ENCODE results near the gene PYGB. TPM values are rescaled to one million over a fixed set of nuclear protein-coding genes. Genes with fewer than 3 reads are reported as not detected.
A peak's percentile ranks its signal among the peaks of the same experiment; 100 is the strongest.

PYGB gene
- total RNA-seq, 1 donor from 2014 or later = 61.1 TPM

- TF ChIP-seq, protein P1, sequence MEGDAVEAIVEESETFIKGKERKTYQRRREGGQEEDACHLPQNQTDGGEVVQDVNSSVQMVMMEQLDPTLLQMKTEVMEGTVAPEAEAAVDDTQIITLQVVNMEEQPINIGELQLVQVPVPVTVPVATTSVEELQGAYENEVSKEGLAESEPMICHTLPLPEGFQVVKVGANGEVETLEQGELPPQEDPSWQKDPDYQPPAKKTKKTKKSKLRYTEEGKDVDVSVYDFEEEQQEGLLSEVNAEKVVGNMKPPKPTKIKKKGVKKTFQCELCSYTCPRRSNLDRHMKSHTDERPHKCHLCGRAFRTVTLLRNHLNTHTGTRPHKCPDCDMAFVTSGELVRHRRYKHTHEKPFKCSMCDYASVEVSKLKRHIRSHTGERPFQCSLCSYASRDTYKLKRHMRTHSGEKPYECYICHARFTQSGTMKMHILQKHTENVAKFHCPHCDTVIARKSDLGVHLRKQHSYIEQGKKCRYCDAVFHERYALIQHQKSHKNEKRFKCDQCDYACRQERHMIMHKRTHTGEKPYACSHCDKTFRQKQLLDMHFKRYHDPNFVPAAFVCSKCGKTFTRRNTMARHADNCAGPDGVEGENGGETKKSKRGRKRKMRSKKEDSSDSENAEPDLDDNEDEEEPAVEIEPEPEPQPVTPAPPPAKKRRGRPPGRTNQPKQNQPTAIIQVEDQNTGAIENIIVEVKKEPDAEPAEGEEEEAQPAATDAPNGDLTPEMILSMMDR (IDR thresholded peaks at IDR 0.05) = no peak
- peaks cover 2% of the 10 kb centered on the region for H3K36me3 ChIP-seq
- no peaks in the 10 kb centered on the region for H3K9me3 ChIP-seq
- intact Hi-C loops (cut with DNase I) = no loop called here
- peaks cover 10% of the 10 kb centered on the region for H3K4me1 ChIP-seq
- no peak overlapping the region for H3K4me3 ChIP-seq
- H3K27me3 ChIP-seq = no peaks in the 10 kb centered on the region
- peak overlapping the region; percentile 47 for H3K27ac ChIP-seq
- DNase-seq (no peak), ATAC-seq (peak; percentile 72)
These were observed 43.2 kb upstream of the PYGB start for GRCh38 chr20:25204550-25205276.

- TF ChIP-seq, protein P1 (IDR thresholded peaks at IDR 0.05) = no peak
- Histone ChIP-seq H3K27ac (peak overlapping the region; percentile 47), H3K36me3 (peaks cover 10% of the 10 kb centered on the region), H3K9me3 (no peaks in the 10 kb centered on the region), H3K4me3 (no peak overlapping the region), H3K4me1 (peaks cover 10% of the 10 kb centered on the region), H3K27me3 (no peaks in the 10 kb centered on the region)
- DNase-seq (no peak), ATAC-seq (peak; percentile 9)
- intact Hi-C loops (cut with DNase I) = no loop called here
These were observed 42.4 kb upstream of the PYGB start for GRCh38 chr20:25205277-25206062.

DNA sequence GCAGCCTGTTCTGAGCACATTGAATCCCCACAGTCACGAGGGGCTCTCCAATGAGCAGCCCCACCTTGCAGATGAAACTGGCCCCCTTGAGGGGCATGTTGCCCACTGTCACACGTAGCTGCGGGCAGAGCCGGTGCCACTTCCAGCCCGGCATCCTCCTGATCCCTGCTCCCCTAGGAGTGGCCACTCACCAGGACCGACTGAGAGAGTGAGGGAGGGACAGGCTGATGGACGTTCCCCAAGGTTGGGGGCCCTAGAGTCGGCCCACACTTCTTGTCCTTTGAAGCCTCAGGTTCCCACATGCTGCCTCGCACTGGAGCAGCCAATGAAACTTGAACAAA, 41.9 kb upstream of the PYGB start:
- Histone ChIP-seq H3K4me3 (no peak overlapping the region), H3K27me3 (no peaks in the 10 kb centered on the region), H3K27ac (no peak overlapping the region), H3K4me1 (peaks cover 10% of the 10 kb centered on the region), H3K36me3 (peaks cover 15% of the 10 kb centered on the region), H3K9me3 (no peaks in the 10 kb centered on the region)
- TF ChIP-seq, protein P1 (IDR thresholded peaks at IDR 0.05) = no peak
- ATAC-seq = peak; percentile 5
- no peak for DNase-seq
- intact Hi-C loops (cut with DNase I) = no loop called here

DNA sequence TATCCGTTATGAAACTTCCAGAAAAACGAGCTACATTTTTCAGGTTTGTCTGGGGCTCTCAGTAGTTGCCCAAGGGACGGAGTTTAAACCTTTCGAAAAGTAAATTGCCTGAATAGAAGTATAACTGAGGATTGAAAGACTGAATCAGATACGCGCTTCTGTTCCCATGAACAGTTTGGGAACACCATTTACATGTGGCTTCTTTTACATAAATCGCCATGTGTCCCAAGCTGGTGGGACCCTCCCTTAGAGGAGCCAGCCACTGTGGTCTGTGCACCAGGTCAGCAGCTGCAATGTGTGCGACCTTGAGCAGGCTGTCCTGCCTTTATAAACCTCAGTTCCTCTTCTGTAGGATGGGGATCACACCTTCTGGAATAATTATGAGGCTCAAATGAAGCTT, 41.3 kb upstream of the PYGB start:
- ATAC-seq (no peak), DNase-seq (no peak)
- H3K36me3 ChIP-seq = peaks cover 20% of the 10 kb centered on the region
- peaks cover 10% of the 10 kb centered on the region for H3K4me1 ChIP-seq
- no peaks in the 10 kb centered on the region for H3K27me3 ChIP-seq
- intact Hi-C loops (cut with DNase I) = no loop called here
- no peaks in the 10 kb centered on the region for H3K9me3 ChIP-seq
- no peak overlapping the region for H3K27ac ChIP-seq
- no peak overlapping the region for H3K4me3 ChIP-seq
- TF ChIP-seq, protein P1 (IDR thresholded peaks at IDR 0.05) = no peak

GRCh38 chr20:25207149-25207959, 40.5 kb upstream of the PYGB start:
- DNase-seq = no peak
- Histone ChIP-seq H3K36me3 (peaks cover 28% of the 10 kb centered on the region), H3K27ac (no peak overlapping the region)

More at GRCh38 chr20:25207149-25207959, 40.5 kb upstream of the PYGB start:
- no peaks in the 10 kb centered on the region for H3K27me3 ChIP-seq
- intact Hi-C loops (cut with DNase I) = no loop called here
- ATAC-seq = no peak
- peaks cover 10% of the 10 kb centered on the region for H3K4me1 ChIP-seq
- TF ChIP-seq, protein P1 (IDR thresholded peaks at IDR 0.05) = no peak
- H3K4me3 ChIP-seq = no peak overlapping the region
- H3K9me3 ChIP-seq = no peaks in the 10 kb centered on the region
